SH-SY5Y (cell line): ENCODE data around the gene HEXA.

Experiments
- GATA2 ChIP-seq: IDR thresholded peaks from 2 replicates; pipeline ENCODE4 v1.6.1; 2011; ENCODE audit warnings: mild to moderate bottlenecking, low read depth, low read length
- GATA3 ChIP-seq: IDR thresholded peaks from 2 replicates; pipeline ENCODE4 v1.6.1; 2011; ENCODE audit warnings: low read depth, mild to moderate bottlenecking, low read length, moderate library complexity

The HEXA gene

DNA sequence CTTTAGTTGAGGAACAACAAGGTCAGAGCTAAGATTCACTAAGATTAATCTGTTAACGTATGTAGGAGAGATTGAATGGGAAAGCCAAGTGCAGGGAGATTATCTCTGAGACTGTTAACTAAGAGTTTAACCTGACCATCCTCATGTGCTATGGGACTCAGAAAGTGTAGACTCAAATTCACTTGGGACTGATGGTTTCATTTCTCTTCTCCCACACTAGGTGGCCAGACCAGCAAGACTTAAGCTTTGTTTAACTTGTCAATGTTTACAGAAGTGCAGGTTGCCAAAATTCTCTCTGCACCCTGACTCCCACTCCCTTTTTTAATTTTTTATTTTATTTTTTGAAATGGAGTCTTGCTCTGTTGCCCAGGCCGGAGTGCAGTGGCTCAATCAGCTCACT is 6.3 kb upstream of the HEXA start:
- TF ChIP-seq GATA2, result no peak
- TF ChIP-seq GATA3, result no peak

DNA sequence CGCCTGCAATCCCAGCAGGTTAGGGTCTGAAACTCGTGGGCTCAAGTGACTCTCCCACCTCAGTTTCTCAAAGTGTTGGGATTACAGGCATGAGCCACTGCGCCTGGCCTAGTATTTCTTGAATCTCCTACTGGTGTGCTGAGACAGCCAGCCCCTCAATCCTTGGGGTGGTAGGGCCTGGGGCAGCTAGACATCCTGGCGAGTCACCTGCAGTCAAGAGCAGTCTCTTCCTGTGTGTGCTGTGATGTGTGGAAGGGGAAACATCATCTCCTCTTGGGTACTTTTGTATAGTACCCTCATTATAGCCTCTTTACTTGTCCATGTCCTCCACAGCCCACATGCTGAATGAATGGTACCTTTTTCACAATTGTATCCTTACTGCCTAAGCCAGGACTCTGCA is 4.9 kb upstream of the HEXA start:
- TF ChIP-seq GATA2 (no peak), GATA3 (no peak)

DNA sequence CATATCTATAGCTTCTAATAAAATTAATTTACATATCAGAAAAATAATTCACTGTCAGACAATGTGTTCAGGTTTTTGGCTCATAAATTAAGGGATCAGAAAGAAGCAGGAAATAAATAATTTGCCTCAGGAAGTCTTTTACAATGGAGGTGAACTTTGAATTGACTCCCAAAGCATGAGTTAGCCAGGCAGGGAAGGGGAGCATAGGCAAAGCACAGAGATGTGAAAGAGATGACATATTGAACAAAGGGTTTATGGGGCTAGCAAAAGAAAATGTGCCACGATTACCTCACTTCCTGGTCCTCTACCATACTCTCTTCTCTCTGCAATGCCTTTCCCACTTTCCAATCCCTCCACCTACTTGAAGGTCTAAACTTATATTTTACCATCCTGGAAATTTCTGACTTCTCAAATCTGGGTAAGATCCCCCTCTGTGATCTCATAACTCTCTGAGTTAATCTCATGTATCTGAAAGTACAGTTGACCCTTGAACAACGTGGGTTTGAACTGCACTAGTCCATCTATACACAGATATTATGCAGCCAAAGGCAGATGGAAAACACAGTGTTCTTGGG is 4.1 kb upstream of the HEXA start:
- TF ChIP-seq GATA3 (no peak), GATA2 (no peak)

DNA sequence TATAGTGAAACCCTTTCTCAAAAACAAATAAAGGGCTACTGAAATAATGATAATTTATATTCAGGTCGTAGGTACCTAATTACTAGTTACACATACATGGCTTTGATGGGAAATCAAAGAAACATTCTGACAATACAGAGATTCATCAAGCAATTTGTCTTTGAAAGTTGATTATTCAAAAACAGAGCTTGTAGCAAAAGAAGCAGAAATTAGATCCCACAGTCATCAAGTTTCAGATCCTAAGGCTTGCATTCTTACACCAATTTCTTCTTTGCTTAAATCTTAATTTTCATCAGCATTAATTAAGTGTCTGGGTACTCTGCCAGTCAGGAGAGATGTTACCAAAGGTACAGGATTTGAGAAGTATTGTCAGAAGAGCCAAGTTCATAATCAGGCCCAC is 1.5 kb upstream of the HEXA start:
- TF ChIP-seq GATA3 (no peak), GATA2 (no peak)

DNA sequence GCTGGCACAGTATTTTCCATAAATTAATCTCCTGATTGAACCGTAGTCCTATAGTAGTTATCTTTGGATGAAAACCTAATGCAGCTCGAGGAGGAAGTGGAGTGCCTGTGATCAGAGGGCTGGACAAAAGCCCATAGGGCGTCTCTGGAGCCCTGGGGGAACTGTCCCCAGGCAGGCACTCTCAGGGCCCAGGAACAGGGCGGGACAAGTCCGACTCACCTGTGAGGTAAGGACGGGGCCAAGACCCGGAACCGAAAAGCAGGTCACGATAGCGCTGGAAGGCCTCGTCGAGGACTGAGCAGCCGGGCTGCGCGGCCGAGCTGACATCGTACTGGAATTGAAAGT is 341 bp downstream of the HEXA start:
- TF ChIP-seq GATA3, result no peak
- no peak for TF ChIP-seq GATA2

DNA sequence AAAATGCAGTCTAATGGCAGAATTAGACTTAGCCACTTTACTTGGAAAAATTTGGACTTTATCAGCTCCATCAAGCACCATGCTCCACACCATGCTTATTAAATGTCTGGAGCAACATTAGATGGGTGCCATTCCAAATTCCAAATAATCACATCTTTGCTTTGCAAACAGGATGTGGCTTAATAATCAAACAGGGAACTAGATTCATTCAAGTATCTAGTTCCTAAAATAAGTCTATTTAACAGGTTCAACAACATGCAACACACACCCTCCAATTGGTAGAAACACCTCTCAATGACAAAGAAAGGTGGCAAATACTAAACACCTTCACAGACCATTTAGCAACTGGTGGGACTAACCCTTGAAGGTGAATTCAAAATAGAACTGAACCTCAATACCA is 3.5 kb downstream of the HEXA start:
- TF ChIP-seq GATA2 (no peak), GATA3 (no peak)

DNA sequence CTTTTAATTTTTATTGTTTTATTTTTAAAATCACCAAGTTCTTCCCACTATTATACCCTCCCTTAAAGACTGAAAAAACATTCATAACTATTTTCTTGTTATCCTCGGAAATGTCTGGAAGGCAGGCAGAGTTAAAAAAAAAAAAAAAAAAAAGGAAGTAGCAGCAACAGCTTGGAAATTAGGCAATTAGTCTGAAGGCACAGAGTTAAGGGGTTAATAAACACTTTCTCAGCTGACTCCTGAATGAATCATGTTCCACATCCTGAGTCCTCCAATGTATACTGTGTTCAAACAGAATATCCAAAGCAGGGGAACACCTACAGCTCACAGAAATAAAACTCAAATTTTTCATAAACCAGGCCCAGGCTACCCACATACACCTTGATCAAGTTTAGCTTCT is 5.8 kb downstream of the HEXA start:
- TF ChIP-seq GATA3 (no peak), GATA2 (no peak)

DNA sequence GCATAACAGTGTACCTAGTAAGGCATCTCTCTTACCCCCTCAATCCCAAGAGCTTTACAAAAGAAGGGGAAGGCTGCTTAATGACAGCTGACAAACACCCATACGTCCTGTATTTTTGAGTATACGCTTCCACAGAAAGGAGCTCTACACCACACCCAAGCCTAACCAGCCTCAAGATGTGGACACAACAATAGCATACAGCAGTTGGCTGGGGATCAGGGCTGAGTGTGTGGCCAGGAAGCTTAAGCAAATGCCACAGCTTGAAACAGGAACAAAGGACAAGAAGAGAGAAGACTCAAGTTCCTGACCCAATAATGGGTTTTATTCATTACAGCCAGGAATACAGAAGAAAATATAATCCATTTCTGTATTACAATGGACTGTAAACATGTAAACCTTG is 6.9 kb downstream of the HEXA start:
- no peak for TF ChIP-seq GATA2
- no peak for TF ChIP-seq GATA3

DNA sequence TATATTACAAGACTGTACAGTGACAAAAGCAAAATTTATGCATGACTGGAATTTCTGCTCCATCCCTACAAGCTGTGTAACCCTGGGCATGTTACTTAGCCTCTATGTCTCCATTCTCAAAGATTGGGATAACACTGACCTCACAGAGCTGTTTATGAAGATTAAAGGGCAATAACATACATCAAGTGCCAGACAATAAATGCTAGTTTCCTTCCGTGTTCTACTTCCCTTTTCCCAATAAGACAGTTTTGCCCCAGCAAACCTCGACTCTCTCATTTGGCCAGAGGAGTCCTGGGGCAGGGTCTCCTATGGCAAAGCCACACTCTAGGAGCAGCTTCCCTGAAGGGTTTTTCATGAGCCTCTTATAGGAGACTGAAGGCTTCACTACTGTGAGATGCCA is 7.5 kb downstream of the HEXA start:
- TF ChIP-seq GATA2, result no peak
- TF ChIP-seq GATA3, result no peak

DNA sequence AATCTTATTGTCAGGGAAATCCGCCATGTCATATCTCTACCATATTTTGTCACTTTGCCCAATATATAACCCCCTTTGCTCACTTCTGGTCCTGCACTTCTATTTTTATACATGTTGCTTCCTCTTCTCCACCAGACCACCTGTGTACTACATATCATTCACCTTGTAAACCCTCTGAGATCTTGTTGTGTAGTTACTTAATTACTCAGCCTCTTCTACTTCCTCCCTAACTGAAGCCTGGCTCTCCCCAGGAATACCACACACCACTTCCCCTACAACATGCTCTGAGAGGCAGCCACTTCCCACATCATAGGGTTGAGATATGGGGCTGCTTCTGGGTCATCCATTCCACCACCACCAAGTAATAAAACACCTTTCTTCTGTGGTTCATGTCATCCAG is 10.0 kb downstream of the HEXA start:
- TF ChIP-seq GATA3 (no peak), GATA2 (no peak)

DNA sequence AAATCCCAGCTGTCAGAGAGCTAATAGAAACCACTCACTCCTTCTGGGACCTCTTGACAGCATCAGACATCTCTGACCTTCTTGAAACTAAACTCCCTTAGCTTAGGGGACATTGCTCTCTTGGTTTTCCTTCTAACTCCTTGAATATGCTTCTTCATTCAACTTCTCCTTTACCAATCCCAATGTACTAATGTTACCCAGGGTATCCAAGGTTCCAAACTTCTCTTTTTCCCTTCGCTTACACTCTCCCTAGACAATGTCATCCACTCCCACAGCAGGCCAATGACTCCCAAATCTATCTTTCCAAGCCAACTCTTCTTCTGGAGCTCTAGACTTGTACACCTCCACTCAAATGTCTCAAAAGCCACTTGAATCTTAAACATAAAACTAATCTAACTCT is 14.6 kb downstream of the HEXA start:
- TF ChIP-seq GATA2 (no peak), GATA3 (no peak)

DNA sequence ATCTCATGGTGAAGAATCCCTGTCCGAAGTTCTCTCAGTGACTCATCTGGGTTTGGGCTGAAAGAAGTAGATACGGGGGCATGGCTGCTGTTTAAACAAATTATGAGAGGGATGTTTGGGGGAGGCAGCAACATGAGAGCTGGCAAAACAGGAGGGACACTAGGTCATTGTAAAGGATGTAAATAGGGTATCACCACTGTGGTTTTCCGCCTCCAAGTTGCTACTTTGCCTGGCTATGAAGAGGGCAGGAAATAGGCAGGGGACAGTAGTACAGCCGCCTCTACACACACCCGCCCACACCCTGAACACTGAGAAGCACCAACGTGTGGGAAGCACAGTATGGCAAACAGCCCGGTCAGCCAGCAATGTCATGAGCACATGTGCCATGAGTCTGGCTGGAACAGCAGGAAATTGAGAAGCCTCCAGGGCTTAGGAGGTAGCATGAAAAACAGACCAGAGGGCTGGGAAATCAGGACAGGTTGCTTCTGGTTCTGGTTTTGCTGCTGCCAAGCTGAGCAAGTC is 17.1 kb downstream of the HEXA start:
- TF ChIP-seq GATA3 (no peak), GATA2 (no peak)

DNA sequence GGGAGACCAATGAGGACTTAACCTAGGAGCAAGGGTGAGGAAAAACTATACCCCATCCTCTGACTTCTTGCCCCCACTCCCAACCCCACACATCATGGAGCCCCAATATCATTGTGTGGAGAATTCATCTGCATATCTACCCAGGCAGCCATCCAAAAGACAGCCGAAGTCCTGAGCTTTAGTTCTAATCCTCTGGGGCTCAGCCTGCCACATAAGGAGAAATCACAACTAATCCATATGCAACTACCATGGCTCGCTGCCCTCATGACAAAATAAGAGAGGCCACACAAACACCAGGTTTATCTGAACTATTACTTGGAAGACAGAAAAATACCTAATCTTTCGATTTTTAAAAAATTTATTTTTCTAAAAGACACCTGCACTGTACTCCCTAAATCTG is 17.7 kb downstream of the HEXA start:
- no peak for TF ChIP-seq GATA3
- TF ChIP-seq GATA2, result no peak

DNA sequence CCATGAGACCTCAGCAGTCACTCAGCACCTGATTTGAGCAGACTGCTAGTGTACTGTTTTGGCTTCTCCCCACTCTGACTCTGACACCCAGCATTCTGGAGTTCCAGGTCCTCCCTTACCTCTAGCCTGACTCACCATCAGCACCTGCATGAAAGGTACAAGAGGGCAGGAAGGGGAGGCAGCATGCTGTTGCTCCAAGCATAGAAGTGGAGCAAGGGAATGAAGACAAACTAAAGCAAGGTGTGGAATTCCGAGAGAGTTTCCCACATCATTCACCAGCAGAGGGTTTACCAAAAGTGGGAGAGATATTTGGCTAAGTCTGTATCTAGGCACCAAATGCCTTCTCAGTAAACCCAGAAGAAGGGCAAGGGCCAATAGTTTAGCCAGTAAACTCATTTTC is 21.3 kb downstream of the HEXA start:
- TF ChIP-seq GATA3, result no peak
- TF ChIP-seq GATA2, result no peak

DNA sequence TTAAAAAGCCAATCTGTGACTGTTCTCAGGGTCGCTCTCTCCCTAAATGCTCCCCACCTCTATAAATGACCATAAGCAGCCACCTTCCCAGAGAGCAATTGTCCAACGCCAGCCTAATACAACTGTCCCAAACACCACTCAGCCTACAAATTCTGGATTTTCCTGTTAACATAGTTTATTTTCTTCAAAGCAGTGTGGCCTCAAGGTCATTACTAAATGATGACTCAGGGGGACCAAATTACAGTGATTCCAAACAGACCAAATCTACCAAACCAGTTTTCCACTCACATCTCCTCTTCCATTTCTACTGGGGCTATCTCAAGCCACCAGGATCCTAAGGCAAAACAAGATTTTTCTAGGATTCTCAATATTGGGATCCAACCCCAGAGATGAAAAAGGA is 22.5 kb downstream of the HEXA start:
- TF ChIP-seq GATA2 (no peak), GATA3 (no peak)

DNA sequence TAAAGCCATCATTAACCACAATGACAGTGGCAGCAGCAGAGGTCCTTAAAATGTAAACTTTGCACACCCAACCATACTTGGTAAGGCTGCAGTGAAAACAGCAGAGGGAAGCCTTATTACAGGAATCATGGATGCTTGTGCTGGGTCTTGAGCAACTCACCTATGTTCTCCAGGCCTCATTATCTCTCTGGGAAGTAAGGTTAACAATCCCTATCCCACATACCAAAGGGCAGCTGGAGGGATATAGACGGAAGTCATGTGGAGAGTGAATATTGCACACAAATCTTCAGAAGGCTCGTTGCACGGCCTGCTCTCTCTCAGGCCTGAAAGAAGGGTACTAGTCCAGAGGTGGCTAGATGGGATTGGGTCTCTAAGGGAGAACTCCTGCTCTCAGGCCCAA is 30.0 kb downstream of the HEXA start:
- no peak for TF ChIP-seq GATA3
- TF ChIP-seq GATA2, result no peak
